Omental fat pad (tissue), 4 donors: ENCODE data around the gene PRICKLE2. TPM values are rescaled to one million over a fixed set of nuclear protein-coding genes. Genes with fewer than 3 reads are reported as not detected.

Experiments
- ATAC-seq: fragments of 150-250 bp; one replicate; pipeline ENCODE4 v1.9.1; 2016; ENCODE audit warnings: mild to moderate bottlenecking, moderate library complexity; ENCODE audit not compliant: low FRiP score
- DNase-seq: peaks from one replicate; pipeline ENCODE4 v3.0.0-alpha.2; 2019; ENCODE audit warnings: low spot score
- CTCF ChIP-seq, 3 donors: fragments of 450-650 bp; IDR thresholded peaks; one replicate each; pipeline ENCODE4 v1.5.1; 2016 to 2017; ENCODE audit warnings: antibody characterized with exemption in 3 of 3, mild to moderate bottlenecking in 3 of 3, moderate library complexity in 2 of 3
- total RNA-seq, 4 donors: library from RNA; depleted of rRNA; stranded (reverse); fragments of >200 nt; gene quantifications; one replicate each; pipeline ENCODE4 v1.1.0, GENCODE V29; 2016

Gene PRICKLE2
- total RNA-seq, 4 donors from 2014 or later, result 56.1 to 88.4 (median 81.3) TPM

- DNase-seq, result no peak
- no peak for ATAC-seq
- no peak for TF ChIP-seq CTCF (IDR thresholded peaks at IDR 0.05)
Measured at GRCh38 chr3:64088408-64089205, 136.7 kb downstream of the PRICKLE2 start.

GRCh38 chr3:64086479-64087252 is 138.6 kb downstream of the PRICKLE2 start:
- TF ChIP-seq CTCF (IDR thresholded peaks at IDR 0.05), result no peak
- DNase-seq (no peak), ATAC-seq (no peak)

- no peak for TF ChIP-seq CTCF (IDR thresholded peaks at IDR 0.05)
- ATAC-seq (no peak), DNase-seq (no peak)
Measured at GRCh38 chr3:64084640-64085039, 140.6 kb downstream of the PRICKLE2 start.

DNA sequence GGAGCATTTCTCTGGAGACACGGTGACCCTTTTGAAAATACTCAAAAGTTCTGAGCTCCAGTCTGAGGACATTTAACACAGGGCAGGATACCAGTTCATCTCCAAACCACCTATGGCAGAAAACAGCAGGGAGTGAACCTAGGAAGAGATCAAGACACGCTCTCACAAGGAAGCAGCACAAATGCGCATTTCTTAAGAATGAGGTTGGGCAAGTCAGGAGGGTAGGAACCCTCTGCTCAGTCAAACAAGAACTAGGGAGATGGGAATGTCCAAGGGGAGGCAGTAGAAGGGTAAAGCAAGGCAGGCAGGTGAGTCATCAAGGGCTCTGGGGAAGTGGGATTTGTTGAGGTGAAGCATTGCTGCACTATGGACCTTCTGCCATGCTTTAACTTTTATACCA is 141.7 kb downstream of the PRICKLE2 start:
- TF ChIP-seq CTCF (IDR thresholded peaks at IDR 0.05), result no peak
- no peak for ATAC-seq
- DNase-seq, result no peak

DNA sequence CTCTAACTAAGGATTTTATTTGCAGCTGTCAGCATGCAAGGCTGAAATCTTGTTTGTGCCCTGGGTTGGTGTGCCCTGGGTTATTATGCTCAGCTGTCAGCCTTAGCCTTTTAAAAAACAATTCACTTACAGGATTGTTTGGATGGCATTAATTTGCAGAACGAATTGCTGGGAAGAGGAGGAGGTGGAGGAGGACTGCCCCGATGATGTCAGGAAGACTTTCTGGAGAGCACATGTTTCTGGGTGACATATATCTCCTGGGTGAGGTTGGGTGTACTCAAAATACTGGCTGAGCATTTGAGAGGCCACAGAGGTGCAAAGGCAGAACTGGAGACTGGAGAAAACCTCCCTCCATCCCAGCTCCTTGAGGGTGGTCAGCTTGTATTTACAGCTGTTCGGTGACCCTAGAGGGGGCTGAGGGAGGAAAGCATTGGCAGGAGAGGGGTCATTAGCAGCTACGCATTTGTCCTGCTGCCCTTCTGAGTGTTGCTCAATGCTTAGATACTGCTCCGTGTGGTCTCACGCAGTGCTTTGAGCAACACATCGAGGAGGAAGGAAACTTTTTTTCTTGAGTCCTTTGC is 142.2 kb downstream of the PRICKLE2 start:
- TF ChIP-seq CTCF (IDR thresholded peaks at IDR 0.05), result no peak
- ATAC-seq, result no peak
- DNase-seq, result no peak

DNA sequence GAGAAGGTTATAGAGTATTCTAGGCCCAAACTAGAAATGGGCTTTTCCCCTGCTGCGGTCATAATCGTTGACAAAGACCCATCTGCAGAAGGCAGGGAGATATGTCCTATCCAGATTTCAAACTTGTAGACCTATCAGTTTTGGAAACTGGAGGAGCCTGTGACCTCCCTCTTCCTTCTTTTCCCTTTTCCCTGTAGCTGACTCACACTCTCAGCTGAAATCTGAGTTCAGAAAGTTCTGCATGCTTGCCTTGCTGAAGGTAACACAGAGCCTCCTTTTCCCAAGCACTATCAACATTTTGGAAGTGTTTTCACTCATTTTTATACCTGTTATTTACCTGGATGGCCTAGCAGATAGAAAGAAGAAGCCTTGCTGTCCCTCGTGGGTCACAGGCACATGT is 142.9 kb downstream of the PRICKLE2 start:
- ATAC-seq (no peak), DNase-seq (no peak)
- TF ChIP-seq CTCF (IDR thresholded peaks at IDR 0.05), result no peak
